HEK293 (cell line): ENCODE measurements around the gene SIL1.

Source experiments
- CTCF ChIA-PET: fragments of 350-600 bp; formaldehyde crosslinking; extraction: SDS; loops from one replicate; lab custom pipeline; 2021; ENCODE audit warnings: antibody characterized with exemption; lab: Yijun Ruan, JAX
- POLR2A ChIA-PET: fragments of 300-600 bp; formaldehyde crosslinking; extraction: SDS; loops from one replicate; lab custom pipeline; 2020; ENCODE audit warnings: antibody characterized with exemption, inconsistent platforms; lab: Yijun Ruan, JAX
- H3K27ac ChIP-seq: fragments of 200-500 bp; sonication (Bioruptor generic); 2 replicates; pipeline ENCODE4 v1.5.1; 2014; ENCODE audit warnings: low read depth, low read length, control low read depth, inconsistent platforms; ENCODE audit errors: extremely low read depth
- H3K36me3 ChIP-seq, 2 experiments: fragments of 200-500 bp in 1 of 2; sonication (Bioruptor generic) in 1 of 2; 1 replicate in 1 of 2; 2 replicates in 1 of 2; pipeline ENCODE4 v1.5.1; 2014 to 2017; ENCODE audit warnings: inconsistent platforms in 2 of 2, low read length in 2 of 2; ENCODE audit not compliant: control insufficient read depth in 2 of 2, insufficient read depth in 1 of 2
- H3K4me1 ChIP-seq: fragments of 200-500 bp; sonication (Bioruptor generic); 2 replicates; pipeline ENCODE4 v1.5.1; 2014; ENCODE audit warnings: mild to moderate bottlenecking, low read length, inconsistent platforms; ENCODE audit not compliant: control insufficient read depth, insufficient read depth
- H3K4me3 ChIP-seq: 2 replicates; pipeline ENCODE4 v1.5.1; 2011; ENCODE audit warnings: low read depth, mild to moderate bottlenecking, control low read depth, low read length, moderate library complexity
- H3K9me3 ChIP-seq: fragments of 200-500 bp; sonication (Bioruptor generic); 2 replicates; pipeline ENCODE4 v1.5.1; 2014; ENCODE audit warnings: low read depth, low read length, inconsistent platforms; ENCODE audit not compliant: control insufficient read depth, insufficient read depth
- EGR2 ChIP-seq: fragments of 450-650 bp; formaldehyde crosslinking; IDR thresholded peaks from 2 replicates; pipeline ENCODE4 v1.5.1; 2016; ENCODE audit warnings: low read depth, missing biosample characterization, missing genetic modification characterization
- GFI1B ChIP-seq: fragments of 450-650 bp; formaldehyde crosslinking; IDR thresholded peaks from 2 replicates; pipeline ENCODE4 v1.5.1; 2016; ENCODE audit warnings: missing biosample characterization, missing genetic modification characterization
- KLF10 ChIP-seq: fragments of 450-650 bp; IDR thresholded peaks from 2 replicates; pipeline ENCODE4 v1.5.1; 2018; ENCODE audit warnings: missing biosample characterization, mild to moderate bottlenecking, missing genetic modification characterization
- KLF8 ChIP-seq: fragments of 450-650 bp; formaldehyde crosslinking; IDR thresholded peaks from 2 replicates; pipeline ENCODE4 v1.5.1; 2016; ENCODE audit warnings: missing biosample characterization, missing genetic modification characterization
- PRDM1 ChIP-seq: fragments of 450-650 bp; formaldehyde crosslinking; IDR thresholded peaks from 2 replicates; pipeline ENCODE4; 2016; ENCODE audit warnings: missing biosample characterization, missing genetic modification characterization
- ZBTB11 ChIP-seq: fragments of 450-650 bp; formaldehyde crosslinking; conservative IDR thresholded peaks from 2 replicates; pipeline ENCODE4 v1.5.1; 2016; ENCODE audit warnings: low read depth, missing biosample characterization, missing genetic modification characterization
- ZBTB20 ChIP-seq: fragments of 450-650 bp; formaldehyde crosslinking; IDR thresholded peaks from 2 replicates; pipeline ENCODE4 v1.5.1; 2016; ENCODE audit warnings: missing biosample characterization, missing genetic modification characterization
- ZFHX2 ChIP-seq: fragments of 450-650 bp; formaldehyde crosslinking; conservative IDR thresholded peaks from 2 replicates; pipeline ENCODE4 v1.5.1; 2016; ENCODE audit warnings: missing biosample characterization, missing genetic modification characterization
- ZFP3 ChIP-seq: fragments of 450-650 bp; formaldehyde crosslinking; IDR thresholded peaks from 2 replicates; pipeline ENCODE4 v1.5.1; 2016; ENCODE audit warnings: low read depth, missing biosample characterization, missing genetic modification characterization
- ZIC2 ChIP-seq: fragments of 450-650 bp; formaldehyde crosslinking; IDR thresholded peaks from 2 replicates; pipeline ENCODE4 v1.5.1; 2016; ENCODE audit warnings: missing biosample characterization, missing genetic modification characterization
- ZNF114 ChIP-seq: fragments of 450-650 bp; formaldehyde crosslinking; IDR thresholded peaks from 2 replicates; pipeline ENCODE4 v1.5.0; 2017; ENCODE audit warnings: missing biosample characterization, missing genetic modification characterization
- ZNF155 ChIP-seq: fragments of 450-650 bp; formaldehyde crosslinking; IDR thresholded peaks from 2 replicates; pipeline ENCODE4 v1.5.1; 2016; ENCODE audit warnings: missing biosample characterization, missing genetic modification characterization
- ZNF16 ChIP-seq: fragments of 450-650 bp; formaldehyde crosslinking; IDR thresholded peaks from 2 replicates; pipeline ENCODE4 v1.5.1; 2016; ENCODE audit warnings: low read depth, missing biosample characterization, missing genetic modification characterization
- ZNF302 ChIP-seq: fragments of 450-650 bp; formaldehyde crosslinking; IDR thresholded peaks from 2 replicates; pipeline ENCODE4 v1.5.1; 2016; ENCODE audit warnings: missing biosample characterization, missing genetic modification characterization, low read depth
- ZNF555 ChIP-seq: fragments of 450-650 bp; formaldehyde crosslinking; conservative IDR thresholded peaks from 2 replicates; pipeline ENCODE4 v1.5.1; 2017; ENCODE audit warnings: missing biosample characterization, mild to moderate bottlenecking, missing genetic modification characterization, inconsistent platforms
- ZNF629 ChIP-seq: fragments of 450-650 bp; formaldehyde crosslinking; IDR thresholded peaks from 2 replicates; pipeline ENCODE4 v1.5.1; 2017; ENCODE audit warnings: missing biosample characterization, missing genetic modification characterization
- ZNF658 ChIP-seq: fragments of 450-650 bp; formaldehyde crosslinking; IDR thresholded peaks from 2 replicates; pipeline ENCODE4; 2016; ENCODE audit warnings: missing biosample characterization, missing genetic modification characterization
- ZNF664 ChIP-seq: fragments of 450-650 bp; formaldehyde crosslinking; IDR thresholded peaks from 2 replicates; pipeline ENCODE4 v1.5.1; 2016; ENCODE audit warnings: missing biosample characterization, missing genetic modification characterization
- ZNF843 ChIP-seq: fragments of 450-650 bp; formaldehyde crosslinking; IDR thresholded peaks from 2 replicates; pipeline ENCODE4 v1.5.1; 2016; ENCODE audit warnings: missing biosample characterization, missing genetic modification characterization
- ZXDB ChIP-seq: fragments of 450-650 bp; formaldehyde crosslinking; IDR thresholded peaks from 2 replicates; pipeline ENCODE4 v1.5.1; 2016; ENCODE audit warnings: missing biosample characterization, missing genetic modification characterization
- TF ChIP-seq, protein P1 (sequence below): fragments of 450-650 bp; formaldehyde crosslinking; IDR thresholded peaks from 2 replicates; pipeline ENCODE4 v1.5.1; 2017; ENCODE audit warnings: missing biosample characterization, mild to moderate bottlenecking, missing genetic modification characterization, moderate library complexity

The SIL1 gene

GRCh38 chr5:138948471-138949222, 249.5 kb downstream of the SIL1 start:
- Histone ChIP-seq H3K36me3 (peaks cover 0 to 10% of the 10 kb centered on the region in 2 experiments; a peak in 1 of 3 replicates), H3K4me1 (peaks cover 3% of the 10 kb centered on the region; the same call in 1 of the 2 replicates), H3K9me3 (no peaks in the 10 kb centered on the region), H3K27ac (no peak overlapping the region), H3K4me3 (no peak overlapping the region)
- POLR2A ChIA-PET, result no interaction called here
- CTCF ChIA-PET, result interaction anchor here (0.5 to 0.7 kb wide), 2 partner anchors 27 to 28 kb away, joined by 3 to 4 read pairs; no protein-coding TSS in a partner anchor
- TF ChIP-seq ZNF555 (tag by site-specific recombination), result no peak
- TF ChIP-seq ZFHX2 (tag by site-specific recombination), result peak; percentile 30
- peak; percentile 72 for TF ChIP-seq EGR2 (tag by site-specific recombination)
- no peak for TF ChIP-seq ZNF658 (tag by site-specific recombination)
- peak; percentile 87 for TF ChIP-seq ZIC2 (tag by site-specific recombination)

GRCh38 chr5:138947780-138948179, 250.4 kb downstream of the SIL1 start:
- Histone ChIP-seq H3K27ac (no peak overlapping the region), H3K9me3 (no peaks in the 10 kb centered on the region), H3K4me3 (no peak overlapping the region), H3K36me3 (peaks cover 0 to 10% of the 10 kb centered on the region in 2 experiments; a peak in 1 of 3 replicates), H3K4me1 (no peaks in the 10 kb centered on the region)
- no peak for TF ChIP-seq ZNF658 (tag by site-specific recombination)
- no peak for TF ChIP-seq ZNF155 (tag by site-specific recombination)
- no peak for TF ChIP-seq ZFP3 (tag by site-specific recombination)
- TF ChIP-seq, protein P1, sequence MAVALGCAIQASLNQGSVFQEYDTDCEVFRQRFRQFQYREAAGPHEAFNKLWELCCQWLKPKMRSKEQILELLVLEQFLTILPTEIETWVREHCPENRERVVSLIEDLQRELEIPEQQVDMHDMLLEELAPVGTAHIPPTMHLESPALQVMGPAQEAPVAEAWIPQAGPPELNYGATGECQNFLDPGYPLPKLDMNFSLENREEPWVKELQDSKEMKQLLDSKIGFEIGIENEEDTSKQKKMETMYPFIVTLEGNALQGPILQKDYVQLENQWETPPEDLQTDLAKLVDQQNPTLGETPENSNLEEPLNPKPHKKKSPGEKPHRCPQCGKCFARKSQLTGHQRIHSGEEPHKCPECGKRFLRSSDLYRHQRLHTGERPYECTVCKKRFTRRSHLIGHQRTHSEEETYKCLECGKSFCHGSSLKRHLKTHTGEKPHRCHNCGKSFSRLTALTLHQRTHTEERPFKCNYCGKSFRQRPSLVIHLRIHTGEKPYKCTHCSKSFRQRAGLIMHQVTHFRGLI (tag by site-specific recombination), result no peak
- TF ChIP-seq ZNF664 (tag by site-specific recombination), result no peak
- no peak for TF ChIP-seq ZNF843
- TF ChIP-seq PRDM1, result no peak
- TF ChIP-seq ZNF302 (tag by site-specific recombination), result no peak
- TF ChIP-seq KLF10 (tag by site-specific recombination), result no peak
- no peak for TF ChIP-seq ZXDB (tag by site-specific recombination)
- TF ChIP-seq ZNF16 (tag by site-specific recombination), result no peak
- TF ChIP-seq ZNF114 (tag by site-specific recombination), result no peak
- TF ChIP-seq ZNF629 (tag by site-specific recombination), result no peak
- no peak for TF ChIP-seq ZBTB20
- no peak for TF ChIP-seq GFI1B
- no peak for TF ChIP-seq ZBTB11
- TF ChIP-seq KLF8 (tag by site-specific recombination), result no peak
- POLR2A ChIA-PET, result no interaction called here
- CTCF ChIA-PET, result no interaction called here
